Inflammatory macrophage treated with lipopolysaccharide for 4 hours (primary cell): ENCODE measurements around the gene KCNC2.

Source experiments
- DNase-seq: peaks from one replicate; pipeline ENCODE4 v3.0.0-alpha.2; 2020

KCNC2 gene

GRCh38 chr12:75047885-75048525, 161.6 kb downstream of the KCNC2 start:
- no peak for DNase-seq

- DNase-seq = no peak
These were observed 167.5 kb downstream of the KCNC2 start for GRCh38 chr12:75042125-75042524.

GRCh38 chr12:75041472-75041871, 168.2 kb downstream of the KCNC2 start:
- no peak for DNase-seq

DNA sequence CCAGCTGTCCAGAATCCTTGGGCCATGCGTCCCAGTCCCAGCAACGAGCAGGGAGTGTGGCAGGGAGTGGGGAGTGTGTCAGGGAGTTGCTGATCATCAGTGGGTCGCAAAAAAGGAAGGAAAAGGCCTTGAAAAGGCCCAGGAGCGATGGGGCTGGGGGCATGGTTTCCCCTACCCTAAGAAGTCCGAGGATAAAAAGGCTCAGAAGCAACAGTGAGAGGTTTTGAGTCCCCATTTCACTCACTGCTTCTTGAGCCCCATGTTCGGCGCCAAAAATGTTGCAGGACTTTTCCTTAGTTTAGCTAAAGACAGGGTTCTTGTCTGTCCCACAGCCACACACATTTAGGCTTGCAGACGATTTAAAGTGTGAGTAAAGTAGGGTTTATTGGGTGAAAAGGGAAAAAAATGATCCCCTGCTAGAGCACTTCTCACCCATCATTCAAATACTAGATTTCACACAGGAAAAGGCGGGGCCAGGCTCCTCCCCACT, 189.5 kb downstream of the KCNC2 start:
- no peak for DNase-seq

GRCh38 chr12:75011120-75011519, 198.5 kb downstream of the KCNC2 start:
- DNase-seq = no peak

DNA sequence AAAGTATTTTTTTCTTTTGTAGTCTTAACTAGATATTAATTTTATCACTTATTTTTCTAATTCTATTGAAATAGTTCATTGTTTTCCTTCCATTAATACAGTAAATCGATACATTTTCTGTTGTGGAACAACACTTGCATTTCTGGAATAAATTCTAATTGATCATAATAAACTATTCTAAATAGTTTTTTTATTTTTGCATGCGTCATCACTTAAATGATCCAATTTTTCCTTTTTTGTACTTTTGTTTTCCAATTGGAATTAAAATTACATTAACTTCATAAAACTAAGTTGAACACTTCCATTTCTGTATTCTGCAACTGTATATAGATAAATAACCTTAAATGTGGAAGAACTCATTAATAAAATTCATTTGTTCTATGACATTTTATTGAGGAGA, 202.5 kb downstream of the KCNC2 start:
- no peak for DNase-seq

DNA sequence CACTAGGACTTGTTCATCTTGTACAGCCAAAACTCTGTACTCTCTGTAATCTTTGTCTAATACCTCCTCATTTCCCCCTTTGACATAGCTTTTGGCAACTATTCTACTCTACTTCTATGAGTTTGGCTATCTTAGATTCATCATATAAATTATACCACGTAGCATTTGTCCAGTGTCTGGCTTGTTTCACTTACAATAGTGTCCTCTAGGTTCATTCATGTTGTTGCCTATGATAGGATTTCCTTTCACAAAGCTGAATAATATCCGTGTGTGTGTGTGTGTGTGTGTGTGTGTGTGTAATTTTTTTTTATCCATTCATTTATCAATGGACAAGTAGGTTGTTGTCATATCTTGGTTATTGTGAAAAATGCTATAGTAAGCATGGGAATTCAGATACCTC, 209.5 kb downstream of the KCNC2 start:
- no peak for DNase-seq

- no peak for DNase-seq
These were observed 210.2 kb downstream of the KCNC2 start for GRCh38 chr12:74999474-74999873.
